Coronary artery (tissue), 2 donors: ENCODE measurements around the gene RNF11.
A peak's percentile ranks its signal among the peaks of the same experiment; 100 is the strongest.
"Not testable (repeated sequence)": the region's sequence is repeated elsewhere in the genome, so short reads cannot be mapped to it uniquely, and the experiment has no call there.

Experiments used
- DNase-seq: peaks from one replicate; pipeline ENCODE4 v3.0.0-alpha.2; 2017; ENCODE audit warnings: low spot score
- H3K27ac ChIP-seq, 2 donors: fragments of 200-600 bp; sonication (generic); one replicate each; pipeline ENCODE4 v1.5.1; 2016 to 2019
- H3K4me3 ChIP-seq: fragments of 200-600 bp; sonication (generic); 2 replicates; pipeline ENCODE4 v1.5.1; 2016; ENCODE audit warnings: mild to moderate bottlenecking, moderate library complexity
- TF ChIP-seq, protein P1 (sequence below): fragments of 200-600 bp; sonication (generic); IDR thresholded peaks from one replicate; pipeline ENCODE4 v1.5.1; 2019; ENCODE audit warnings: antibody characterized with exemption

Gene RNF11

DNA sequence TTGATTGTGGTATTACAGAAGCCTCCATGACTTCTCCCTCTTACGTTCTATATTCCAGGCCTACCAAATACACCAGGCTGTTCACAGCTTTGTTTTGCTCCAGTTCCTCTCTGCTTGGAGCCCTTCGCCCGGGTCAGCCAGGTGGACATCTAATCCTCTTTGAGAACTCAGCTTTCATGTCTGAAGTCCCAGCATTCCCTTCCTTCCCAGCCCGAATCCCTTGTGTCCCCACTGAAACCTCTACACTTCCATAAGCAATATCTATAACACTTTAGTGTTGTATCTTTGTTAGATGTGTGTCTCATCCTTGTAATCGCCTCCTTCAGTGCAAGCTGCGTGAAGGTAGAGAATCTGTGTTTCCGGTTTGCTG is 1.9 kb downstream of the RNF11 start:
- H3K27ac ChIP-seq, result peak overlapping the region; percentile 67 to 99
- DNase-seq, result no peak
- TF ChIP-seq, protein P1, sequence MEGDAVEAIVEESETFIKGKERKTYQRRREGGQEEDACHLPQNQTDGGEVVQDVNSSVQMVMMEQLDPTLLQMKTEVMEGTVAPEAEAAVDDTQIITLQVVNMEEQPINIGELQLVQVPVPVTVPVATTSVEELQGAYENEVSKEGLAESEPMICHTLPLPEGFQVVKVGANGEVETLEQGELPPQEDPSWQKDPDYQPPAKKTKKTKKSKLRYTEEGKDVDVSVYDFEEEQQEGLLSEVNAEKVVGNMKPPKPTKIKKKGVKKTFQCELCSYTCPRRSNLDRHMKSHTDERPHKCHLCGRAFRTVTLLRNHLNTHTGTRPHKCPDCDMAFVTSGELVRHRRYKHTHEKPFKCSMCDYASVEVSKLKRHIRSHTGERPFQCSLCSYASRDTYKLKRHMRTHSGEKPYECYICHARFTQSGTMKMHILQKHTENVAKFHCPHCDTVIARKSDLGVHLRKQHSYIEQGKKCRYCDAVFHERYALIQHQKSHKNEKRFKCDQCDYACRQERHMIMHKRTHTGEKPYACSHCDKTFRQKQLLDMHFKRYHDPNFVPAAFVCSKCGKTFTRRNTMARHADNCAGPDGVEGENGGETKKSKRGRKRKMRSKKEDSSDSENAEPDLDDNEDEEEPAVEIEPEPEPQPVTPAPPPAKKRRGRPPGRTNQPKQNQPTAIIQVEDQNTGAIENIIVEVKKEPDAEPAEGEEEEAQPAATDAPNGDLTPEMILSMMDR, result no peak
- peak overlapping the region; percentile 95 for H3K4me3 ChIP-seq

DNA sequence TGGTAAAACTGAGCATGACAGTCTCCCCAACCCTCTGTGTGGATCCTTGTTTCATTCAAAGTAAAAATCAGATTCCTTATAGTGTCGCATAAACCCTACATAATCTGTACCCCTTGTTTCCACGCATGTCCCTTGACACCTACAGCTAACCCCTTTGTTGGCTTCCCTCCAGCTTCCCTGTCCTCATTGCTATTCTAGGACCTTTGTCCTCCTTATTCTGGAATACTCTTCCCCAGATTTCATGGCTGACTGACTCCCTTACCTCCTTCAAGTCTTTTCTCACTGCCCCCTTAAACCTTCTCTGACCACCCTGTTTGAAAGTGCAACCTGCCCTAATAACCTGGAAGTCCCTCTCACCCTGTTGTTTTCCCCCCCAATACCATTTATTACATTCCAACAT is 4.0 kb downstream of the RNF11 start:
- peak overlapping the region in 1 of 2 donors; percentile 15 for H3K27ac ChIP-seq
- DNase-seq, result no peak

DNA sequence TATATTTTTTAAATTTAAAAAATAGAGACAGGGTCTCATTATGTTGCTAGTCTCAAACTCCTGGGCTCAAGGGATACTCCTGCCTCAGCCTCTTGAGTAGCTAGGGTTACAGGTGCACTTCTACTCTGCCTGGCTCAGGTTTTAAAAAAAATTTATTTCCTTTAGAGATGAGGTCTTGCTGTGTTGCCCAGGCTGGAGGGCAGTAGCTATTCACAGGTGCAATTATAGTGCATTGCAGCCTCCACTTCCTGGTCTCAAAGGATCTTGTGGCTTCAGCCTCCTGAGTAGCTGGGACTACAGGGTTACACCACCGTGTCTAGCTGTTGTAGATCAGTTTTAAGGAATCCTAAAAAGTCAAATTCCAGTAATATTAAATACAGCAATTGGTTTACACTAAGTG is 5.0 kb downstream of the RNF11 start:
- no peak overlapping the region for H3K27ac ChIP-seq
- no peak for DNase-seq
- TF ChIP-seq, protein P1, result no peak
- H3K4me3 ChIP-seq, result no peak overlapping the region

More for the DNA sequence above, 4.0 kb downstream of the RNF11 start:
- TF ChIP-seq, protein P1, result no peak
- H3K4me3 ChIP-seq, result no peak overlapping the region

DNA sequence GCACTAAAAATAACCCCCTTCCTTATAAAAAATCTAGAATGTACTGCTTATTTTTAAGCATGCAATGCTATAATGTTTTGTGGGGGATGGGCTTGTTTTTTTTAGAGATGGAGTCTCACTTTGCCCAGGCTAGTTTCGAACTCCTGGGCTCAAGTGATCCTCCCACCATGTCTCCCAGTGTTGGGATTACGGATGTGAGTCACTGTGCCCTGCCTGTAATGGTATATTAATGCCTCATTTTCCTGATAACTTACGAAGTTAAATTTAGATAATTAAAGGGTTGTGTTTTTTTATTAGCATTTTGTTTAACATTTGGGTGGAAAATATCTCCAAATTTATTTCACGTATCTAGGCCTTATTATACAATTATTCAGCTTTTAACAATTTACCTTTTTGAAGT is 6.5 kb downstream of the RNF11 start:
- TF ChIP-seq, protein P1, result no peak
- no peak for DNase-seq
- Histone ChIP-seq H3K27ac (no peak overlapping the region), H3K4me3 (no peak overlapping the region)

DNA sequence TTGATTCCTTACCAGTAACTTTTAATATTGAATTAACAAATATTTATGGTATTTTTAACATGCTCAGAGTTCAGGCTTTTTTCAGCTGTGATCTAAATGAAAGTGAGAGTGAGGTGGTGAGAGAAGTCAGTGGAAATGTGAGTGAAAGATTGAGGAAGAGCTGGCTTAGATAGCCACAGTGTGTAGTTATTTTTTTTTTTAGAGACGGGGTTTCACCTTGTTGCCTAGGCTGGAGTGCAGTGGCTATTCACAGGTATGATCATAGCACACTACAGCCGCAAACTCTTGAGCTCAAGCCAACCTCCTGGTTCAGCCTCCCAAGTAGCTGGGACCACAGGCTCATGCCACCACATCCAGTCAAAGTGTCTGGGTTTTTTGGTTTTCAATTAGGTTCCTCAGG is 10.9 kb downstream of the RNF11 start:
- no peak overlapping the region for H3K27ac ChIP-seq
- no peak overlapping the region for H3K4me3 ChIP-seq
- TF ChIP-seq, protein P1, result no peak
- DNase-seq, result no peak

DNA sequence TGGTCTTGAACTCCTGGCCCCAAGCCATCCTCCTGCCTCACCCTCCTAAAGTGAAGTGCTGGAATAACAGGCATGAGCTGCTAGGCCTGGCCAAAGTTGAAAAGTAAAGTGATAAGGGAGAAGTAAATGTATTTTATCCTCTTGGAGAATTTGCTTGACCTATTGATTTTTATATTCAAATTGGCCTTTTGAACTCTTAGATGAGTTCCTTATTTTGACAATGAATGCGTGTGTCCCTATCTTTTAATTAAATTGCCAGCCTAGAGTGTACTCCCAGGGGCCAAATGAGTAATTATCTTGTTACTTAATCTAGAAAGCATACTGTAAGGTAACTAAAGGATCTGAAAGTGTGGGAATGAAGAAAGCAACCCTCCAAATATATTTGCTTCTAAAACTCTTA is 11.4 kb downstream of the RNF11 start:
- H3K27ac ChIP-seq, result no peak overlapping the region
- no peak overlapping the region for H3K4me3 ChIP-seq
- no peak for DNase-seq
- TF ChIP-seq, protein P1, result no peak

DNA sequence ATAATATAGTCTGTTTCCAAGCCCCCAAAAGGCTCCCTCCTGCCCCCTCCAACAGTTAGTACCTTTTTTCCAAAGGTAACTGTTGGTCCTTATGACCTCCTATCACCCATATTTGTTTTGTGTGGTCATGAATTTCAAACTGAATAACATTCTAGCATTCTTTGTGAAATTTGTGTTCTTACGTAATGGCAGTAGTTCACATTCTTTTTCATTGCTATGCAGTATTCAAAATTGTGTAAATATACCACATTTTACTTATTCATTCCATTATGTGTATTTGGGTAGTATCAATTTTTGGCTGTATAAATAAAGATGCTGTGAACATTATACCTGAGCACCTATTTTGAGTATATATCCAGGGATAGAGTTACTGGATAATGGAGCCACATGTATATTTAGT is 13.4 kb downstream of the RNF11 start:
- Histone ChIP-seq H3K4me3 (no peak overlapping the region), H3K27ac (no peak overlapping the region)
- TF ChIP-seq, protein P1, result no peak
- DNase-seq, result no peak

DNA sequence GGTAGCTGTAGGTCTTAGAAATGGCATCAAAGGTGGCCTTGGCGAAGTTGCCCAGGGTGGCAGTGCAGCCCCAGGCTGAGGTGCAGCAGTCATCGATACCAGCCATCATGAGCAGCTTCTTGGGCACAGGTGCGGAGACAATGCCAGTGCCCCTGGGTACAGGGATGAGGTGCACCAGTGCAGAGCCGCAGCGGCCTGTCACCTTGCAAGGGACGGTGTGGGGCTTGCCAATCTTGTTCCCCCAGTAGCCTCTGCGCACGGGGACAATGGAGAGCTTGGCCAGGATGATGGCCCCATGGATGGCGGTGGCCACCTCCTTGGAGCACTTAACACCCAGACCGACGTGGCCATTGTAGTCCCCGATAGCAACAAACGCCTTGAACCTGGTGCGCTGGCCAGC is 14.7 kb downstream of the RNF11 start:
- DNase-seq, H3K27ac ChIP-seq, H3K4me3 ChIP-seq: not testable (repeated sequence)

DNA sequence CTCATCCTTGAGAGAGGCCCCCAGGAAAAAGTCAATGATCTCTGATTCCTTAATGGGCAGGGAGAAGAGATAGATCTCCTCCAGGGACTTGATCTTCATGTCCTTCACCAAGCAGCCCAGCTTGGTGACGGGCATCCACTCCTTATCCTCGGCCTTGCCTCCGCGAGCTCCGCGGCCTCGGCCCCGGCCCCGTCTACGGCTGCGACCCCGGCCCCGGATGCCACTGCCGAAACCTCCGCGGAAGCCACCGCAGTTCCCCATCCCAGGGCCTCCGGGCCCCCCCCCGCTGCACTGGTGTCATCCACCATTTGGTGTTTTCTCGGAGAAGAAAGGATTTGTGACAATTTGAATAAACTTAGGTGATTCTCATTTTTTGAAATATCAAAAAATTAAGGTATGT is 15.1 kb downstream of the RNF11 start:
- not testable (repeated sequence) for DNase-seq, H3K4me3 ChIP-seq

More for the DNA sequence above, 15.1 kb downstream of the RNF11 start:
- not testable (repeated sequence) for H3K27ac ChIP-seq
